T47D (cell line): Measurements from ENCODE around the gene TNFRSF6B.

ENCODE experiments used
- DNase-seq, 2 experiments: peaks; one replicate each; pipeline versions ENCODE4 v3.0.0 to v3.0.0-alpha.2; 2011 to 2012; ENCODE audit warnings: low read depth in 1 of 2, low spot score in 1 of 2
- JUND ChIP-seq: IDR thresholded peaks from 2 replicates; pipeline ENCODE4 v1.6.1; 2012; ENCODE audit warnings: low read depth
- in situ Hi-C: cut with HindIII; loops from 2 replicates; pipeline ENCODE4 v1.10.0; 2016; ENCODE audit warnings: low sequenced_read_pairs, low pct_unique_long_range_greater_than_20kb

The TNFRSF6B gene

GRCh38 chr20:63690898-63691710, 5.3 kb upstream of the TNFRSF6B start:
- DNase-seq, result no peak
- no peak for TF ChIP-seq JUND
- in situ Hi-C loops, result no loop called here

GRCh38 chr20:63691711-63692435, 4.6 kb upstream of the TNFRSF6B start:
- in situ Hi-C loops, result no loop called here
- TF ChIP-seq JUND, result no peak
- DNase-seq, result no peak

GRCh38 chr20:63692436-63693082, 3.9 kb upstream of the TNFRSF6B start:
- in situ Hi-C loops, result no loop called here
- peak in 1 of 2 experiments; percentile 45 for DNase-seq
- no peak for TF ChIP-seq JUND

- TF ChIP-seq JUND, result no peak
- in situ Hi-C loops, result no loop called here
Measured at GRCh38 chr20:63693083-63693732, 3.2 kb upstream of the TNFRSF6B start.

GRCh38 chr20:63693733-63694583, 2.5 kb upstream of the TNFRSF6B start:
- DNase-seq, result no peak
- no peak for TF ChIP-seq JUND
- in situ Hi-C loops, result no loop called here

More at GRCh38 chr20:63693083-63693732, 3.2 kb upstream of the TNFRSF6B start:
- DNase-seq, result no peak

DNA sequence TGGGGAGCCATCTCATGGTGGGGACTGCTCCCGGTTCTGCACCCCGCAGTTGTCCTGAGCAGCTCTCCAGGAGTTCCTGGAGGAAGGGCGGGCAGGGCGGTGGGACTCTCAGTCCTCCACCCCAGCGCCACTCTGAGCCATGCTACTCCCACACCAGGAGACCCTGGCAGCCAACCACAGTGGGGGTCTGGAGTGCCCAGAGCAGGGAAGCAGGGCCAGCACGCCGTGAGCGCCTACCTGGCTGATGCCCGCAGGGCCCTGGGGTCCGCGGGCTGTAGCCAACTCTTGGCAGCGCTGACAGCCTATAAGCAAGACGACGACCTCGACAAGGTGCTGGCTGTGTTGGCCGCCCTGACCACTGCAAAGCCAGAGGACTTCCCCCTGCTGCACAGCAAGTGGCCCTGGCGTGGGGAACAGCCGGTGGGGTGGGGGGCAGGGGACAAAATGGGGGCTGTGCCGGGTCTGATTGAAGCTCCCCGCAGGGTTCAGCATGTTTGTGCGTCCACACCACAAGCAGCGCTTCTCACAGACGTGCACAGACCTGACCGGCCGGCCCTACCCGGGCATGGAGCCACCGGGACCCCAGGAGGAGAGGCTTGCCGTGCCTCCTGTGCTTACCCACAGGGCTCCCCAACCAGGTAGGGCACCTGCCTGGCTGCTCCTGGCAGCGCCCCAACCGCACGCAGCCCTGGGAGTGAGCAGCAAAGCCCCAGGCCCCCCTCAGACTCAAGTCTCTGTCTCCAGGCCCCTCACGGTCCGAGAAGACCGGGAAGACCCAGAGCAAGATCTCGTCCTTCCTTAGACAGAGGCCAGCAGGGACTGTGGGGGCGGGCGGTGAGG, 1.6 kb upstream of the TNFRSF6B start:
- no peak for TF ChIP-seq JUND
- in situ Hi-C loops, result no loop called here
- DNase-seq, result no peak

GRCh38 chr20:63695424-63696305, 787 bp upstream of the TNFRSF6B start:
- no peak for DNase-seq
- in situ Hi-C loops, result no loop called here
- TF ChIP-seq JUND, result no peak

- in situ Hi-C loops, result no loop called here
- no peak for TF ChIP-seq JUND
- DNase-seq, result no peak
Measured at GRCh38 chr20:63696306-63696627, 185 bp upstream of the TNFRSF6B start.

DNA sequence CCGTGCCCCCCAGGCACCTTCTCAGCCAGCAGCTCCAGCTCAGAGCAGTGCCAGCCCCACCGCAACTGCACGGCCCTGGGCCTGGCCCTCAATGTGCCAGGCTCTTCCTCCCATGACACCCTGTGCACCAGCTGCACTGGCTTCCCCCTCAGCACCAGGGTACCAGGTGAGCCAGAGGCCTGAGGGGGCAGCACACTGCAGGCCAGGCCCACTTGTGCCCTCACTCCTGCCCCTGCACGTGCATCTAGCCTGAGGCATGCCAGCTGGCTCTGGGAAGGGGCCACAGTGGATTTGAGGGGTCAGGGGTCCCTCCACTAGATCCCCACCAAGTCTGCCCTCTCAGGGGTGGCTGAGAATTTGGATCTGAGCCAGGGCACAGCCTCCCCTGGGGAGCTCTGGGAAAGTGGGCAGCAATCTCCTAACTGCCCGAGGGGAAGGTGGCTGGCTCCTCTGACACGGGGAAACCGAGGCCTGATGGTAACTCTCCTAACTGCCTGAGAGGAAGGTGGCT, 960 bp downstream of the TNFRSF6B start:
- no peak for DNase-seq

DNA sequence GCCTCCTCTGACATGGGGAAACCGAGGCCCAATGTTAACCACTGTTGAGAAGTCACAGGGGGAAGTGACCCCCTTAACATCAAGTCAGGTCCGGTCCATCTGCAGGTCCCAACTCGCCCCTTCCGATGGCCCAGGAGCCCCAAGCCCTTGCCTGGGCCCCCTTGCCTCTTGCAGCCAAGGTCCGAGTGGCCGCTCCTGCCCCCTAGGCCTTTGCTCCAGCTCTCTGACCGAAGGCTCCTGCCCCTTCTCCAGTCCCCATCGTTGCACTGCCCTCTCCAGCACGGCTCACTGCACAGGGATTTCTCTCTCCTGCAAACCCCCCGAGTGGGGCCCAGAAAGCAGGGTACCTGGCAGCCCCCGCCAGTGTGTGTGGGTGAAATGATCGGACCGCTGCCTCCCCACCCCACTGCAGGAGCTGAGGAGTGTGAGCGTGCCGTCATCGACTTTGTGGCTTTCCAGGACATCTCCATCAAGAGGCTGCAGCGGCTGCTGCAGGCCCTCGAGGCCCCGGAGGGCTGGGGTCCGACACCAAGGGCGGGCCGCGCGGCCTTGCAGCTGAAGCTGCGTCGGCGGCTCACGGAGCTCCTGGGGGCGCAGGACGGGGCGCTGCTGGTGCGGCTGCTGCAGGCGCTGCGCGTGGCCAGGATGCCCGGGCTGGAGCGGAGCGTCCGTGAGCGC, 1.6 kb downstream of the TNFRSF6B start:
- DNase-seq, result no peak
- in situ Hi-C loops, result no loop called here
- TF ChIP-seq JUND, result no peak

More for the DNA sequence above, 960 bp downstream of the TNFRSF6B start:
- no peak for TF ChIP-seq JUND
- in situ Hi-C loops, result no loop called here
